Activated T-helper 1 cell treated with anti-CD3 and anti-CD28 coated beads, Interleukin-12 subunit alpha, Interleukin-12 subunit beta, Interleukin-2, Interleukin-4 antibody, amounts not matched to agents 30 ng/mL and 10 ng/mL and 1 ng/mL, durations not matched to agents 14 hours and 24 hours and 36 hours (primary cell): ENCODE results near the gene PPIC. TPM values are rescaled to one million over a fixed set of nuclear protein-coding genes. Genes with fewer than 3 reads are reported as not detected.

Experiments used
- DNase-seq: peaks from one replicate; pipeline ENCODE4 v3.0.0; 2021; ENCODE audit warnings: low spot score
- H3K27ac Mint-ChIP-seq: one replicate; pipeline ENCODE4 v1.8.0; 2021; ENCODE audit warnings: mild to moderate bottlenecking, mixed read lengths
- H3K27me3 Mint-ChIP-seq: one replicate; pipeline ENCODE4 v1.8.0; 2022; ENCODE audit warnings: mild to moderate bottlenecking, moderate library complexity, mixed read lengths; ENCODE audit not compliant: insufficient read depth
- H3K36me3 Mint-ChIP-seq: one replicate; pipeline ENCODE4 v1.8.0; 2021; ENCODE audit warnings: low read depth, mixed read lengths
- H3K4me1 Mint-ChIP-seq: one replicate; pipeline ENCODE4 v1.8.0; 2021; ENCODE audit warnings: low read depth, mixed read lengths
- H3K4me3 Mint-ChIP-seq: one replicate; pipeline ENCODE4 v1.8.0; 2021; ENCODE audit warnings: mild to moderate bottlenecking, moderate library complexity, mixed read lengths
- H3K9me3 Mint-ChIP-seq: one replicate; pipeline ENCODE4 v1.8.0; 2021; ENCODE audit warnings: mixed read lengths
- intact Hi-C: fragments of 100-400 bp; cut with micrococcal nuclease; formaldehyde crosslinking; loops from one replicate; pipeline ENCODE4 v1.15.1; 2024
- total RNA-seq: library from RNA; stranded (reverse); gene quantifications from 2 replicates; pipeline ENCODE4 v1.2.3, GENCODE V29; 2022

The PPIC gene
- total RNA-seq: not detected in 2 replicates

DNA sequence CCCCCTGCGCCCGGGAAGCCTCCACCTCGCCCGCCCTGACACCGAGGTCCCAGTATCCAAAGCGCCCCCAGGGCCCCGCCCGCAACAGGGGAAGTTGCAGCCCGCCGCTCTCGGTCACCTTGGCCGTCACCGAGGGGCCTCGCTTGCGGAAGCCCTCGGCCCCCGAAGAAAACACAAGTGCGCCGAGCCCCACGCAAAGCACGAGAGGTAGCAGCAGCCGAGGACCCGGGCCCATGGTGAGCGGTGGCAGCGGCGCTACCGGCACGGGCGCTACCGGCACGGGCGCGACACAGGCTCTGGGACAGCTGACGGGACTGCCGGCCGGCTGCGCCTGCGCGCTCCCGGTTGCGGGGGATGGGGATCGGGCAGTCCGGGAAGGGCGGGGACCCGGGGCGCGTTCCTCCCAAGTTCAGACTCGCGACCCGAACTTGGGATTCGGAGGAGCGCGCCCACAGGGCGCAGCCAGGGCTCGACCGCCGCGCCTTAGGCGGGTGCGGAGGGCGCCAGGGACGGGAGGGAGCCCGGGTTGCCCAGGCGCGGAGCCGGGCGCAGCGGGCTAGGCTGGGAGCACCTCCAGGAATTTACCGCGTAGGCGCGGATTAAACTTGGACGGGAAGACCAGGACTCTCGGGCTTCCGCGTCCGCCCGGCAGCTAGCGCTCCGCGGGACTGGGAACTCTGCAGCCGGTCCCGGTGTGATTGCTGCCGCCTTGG is at the start of gene PPIC:
Gene PPIC, minus strand, starts transcription at position 335 of the 713 bp plus-strand sequence. Its CDS starts 100 bp downstream, at position 235.
- H3K4me1 Mint-ChIP-seq: peaks cover 5% of the 10 kb centered on the region
- intact Hi-C loops: loop anchor here (2.0 kb wide), 1 partner anchor 50 kb away; no protein-coding TSS in a partner anchor
- no peak within 1 kb of the TSS for H3K27ac Mint-ChIP-seq
- peak within 1 kb of the TSS; percentile 35 for H3K4me3 Mint-ChIP-seq
- H3K9me3 Mint-ChIP-seq: no peaks in the 10 kb centered on the region
- H3K27me3 Mint-ChIP-seq: peaks cover 39% of the 10 kb centered on the region
- no peak for DNase-seq
- H3K36me3 Mint-ChIP-seq: no peaks in the 10 kb centered on the region

GRCh38 chr5:123085638-123086286 is 49.2 kb upstream of the PPIC start:
- no peaks in the 10 kb centered on the region for H3K4me1 Mint-ChIP-seq
- intact Hi-C loops: loop anchor here (2.0 kb wide), 1 partner anchor 49 kb away; the partner anchor contains the start of gene PPIC
- no peaks in the 10 kb centered on the region for H3K9me3 Mint-ChIP-seq
- H3K36me3 Mint-ChIP-seq: no peaks in the 10 kb centered on the region
- H3K27ac Mint-ChIP-seq: no peak overlapping the region
- DNase-seq: no peak
- H3K4me3 Mint-ChIP-seq: no peak overlapping the region
- peaks cover 65% of the 10 kb centered on the region for H3K27me3 Mint-ChIP-seq

GRCh38 chr5:123084730-123085605 is 48.4 kb upstream of the PPIC start:
- Mint-ChIP-seq H3K36me3 (no peaks in the 10 kb centered on the region), H3K27me3 (peaks cover 68% of the 10 kb centered on the region), H3K4me1 (no peaks in the 10 kb centered on the region), H3K9me3 (no peaks in the 10 kb centered on the region), H3K27ac (no peak overlapping the region), H3K4me3 (no peak overlapping the region)
- intact Hi-C loops: no loop called here
- DNase-seq: no peak

- Mint-ChIP-seq H3K4me3 (no peak overlapping the region), H3K27me3 (peaks cover 61% of the 10 kb centered on the region), H3K9me3 (no peaks in the 10 kb centered on the region), H3K27ac (no peak overlapping the region), H3K36me3 (no peaks in the 10 kb centered on the region), H3K4me1 (no peaks in the 10 kb centered on the region)
- intact Hi-C loops: no loop called here
- DNase-seq: no peak
Measured at GRCh38 chr5:123083298-123083697, 46.8 kb upstream of the PPIC start.

DNA sequence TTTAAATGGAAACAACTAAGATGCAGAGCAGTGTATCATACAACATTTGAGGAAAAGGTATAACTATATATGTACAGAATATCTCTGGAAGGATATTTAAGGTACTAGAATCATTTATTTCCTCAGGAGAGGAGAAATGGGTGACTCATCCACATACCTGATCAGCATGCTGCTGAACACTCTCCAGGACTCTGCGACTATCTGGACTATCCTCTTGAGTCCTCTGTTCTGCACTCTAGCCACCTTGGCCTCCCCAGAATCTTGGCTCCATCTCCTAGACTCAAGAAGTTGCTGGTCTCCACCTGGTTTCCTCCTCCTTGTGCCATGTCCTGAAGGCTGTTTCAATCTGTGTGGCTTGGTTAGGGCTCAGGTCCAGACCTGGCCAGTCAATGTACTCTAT is 43.7 kb upstream of the PPIC start:
- no peaks in the 10 kb centered on the region for H3K36me3 Mint-ChIP-seq
- DNase-seq: no peak
- no peak overlapping the region for H3K4me3 Mint-ChIP-seq
- peaks cover 40% of the 10 kb centered on the region for H3K27me3 Mint-ChIP-seq
- H3K9me3 Mint-ChIP-seq: no peaks in the 10 kb centered on the region
- intact Hi-C loops: no loop called here
- no peak overlapping the region for H3K27ac Mint-ChIP-seq
- H3K4me1 Mint-ChIP-seq: no peaks in the 10 kb centered on the region

- no peaks in the 10 kb centered on the region for H3K9me3 Mint-ChIP-seq
- no peak overlapping the region for H3K27ac Mint-ChIP-seq
- H3K4me3 Mint-ChIP-seq: no peak overlapping the region
- H3K36me3 Mint-ChIP-seq: no peaks in the 10 kb centered on the region
- no peak for DNase-seq
- intact Hi-C loops: no loop called here
- H3K27me3 Mint-ChIP-seq: peaks cover 12% of the 10 kb centered on the region
- H3K4me1 Mint-ChIP-seq: no peaks in the 10 kb centered on the region
Measured at GRCh38 chr5:123075521-123076163, 39.1 kb upstream of the PPIC start.

DNA sequence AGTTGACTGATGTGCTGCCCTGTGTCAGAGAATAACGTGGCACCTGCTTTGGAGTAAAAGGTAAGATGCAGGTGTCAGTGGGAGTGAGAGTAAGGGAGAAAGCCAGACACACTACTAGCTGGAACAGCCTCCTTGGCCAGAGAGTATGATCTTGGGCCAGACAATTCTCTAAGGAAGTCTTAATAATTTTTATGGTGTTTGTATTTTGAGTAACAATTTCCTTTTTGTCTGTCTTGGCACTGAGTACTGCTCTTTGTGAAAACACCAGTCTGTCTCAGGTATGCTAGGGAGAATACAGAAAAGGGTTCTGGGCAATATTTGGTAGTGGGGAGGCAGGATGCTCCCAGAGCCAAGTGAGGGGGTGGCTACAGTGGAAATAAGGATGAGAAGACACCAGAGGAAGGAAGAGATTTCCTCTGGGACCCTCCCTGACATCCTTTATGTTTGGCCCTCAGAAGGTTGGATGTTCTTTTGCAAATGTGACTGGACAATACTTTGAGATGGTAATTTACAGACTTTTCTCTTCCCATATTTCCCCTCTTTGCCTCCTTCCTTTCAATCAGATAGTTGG is 31.9 kb upstream of the PPIC start:
- DNase-seq: no peak
- no peak overlapping the region for H3K27ac Mint-ChIP-seq
- H3K9me3 Mint-ChIP-seq: no peaks in the 10 kb centered on the region
- H3K27me3 Mint-ChIP-seq: peaks cover 3% of the 10 kb centered on the region
- H3K4me3 Mint-ChIP-seq: no peak overlapping the region
- intact Hi-C loops: no loop called here
- no peaks in the 10 kb centered on the region for H3K4me1 Mint-ChIP-seq
- no peaks in the 10 kb centered on the region for H3K36me3 Mint-ChIP-seq

DNA sequence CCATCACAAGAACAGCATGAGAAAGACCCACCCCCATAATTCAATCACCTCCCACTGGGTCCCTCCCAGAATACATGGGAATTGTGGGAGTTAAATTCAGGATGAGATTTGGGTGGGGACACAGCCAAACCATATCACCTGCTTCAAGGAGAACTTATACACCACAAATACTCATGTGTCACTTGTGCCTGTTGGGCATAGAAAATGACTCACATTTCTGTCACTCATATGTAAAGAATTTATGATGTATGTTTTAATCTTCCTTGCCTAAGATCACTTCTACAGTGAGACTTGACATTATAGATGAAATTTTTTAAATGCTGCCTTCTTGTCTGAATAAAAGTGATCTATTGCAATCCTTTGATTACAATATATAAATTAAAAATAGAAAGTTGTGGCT is 29.5 kb upstream of the PPIC start:
- DNase-seq: no peak
- Mint-ChIP-seq H3K27me3 (peaks cover 3% of the 10 kb centered on the region), H3K4me1 (no peaks in the 10 kb centered on the region), H3K36me3 (no peaks in the 10 kb centered on the region), H3K27ac (no peak overlapping the region), H3K9me3 (no peaks in the 10 kb centered on the region), H3K4me3 (no peak overlapping the region)
- intact Hi-C loops: no loop called here

DNA sequence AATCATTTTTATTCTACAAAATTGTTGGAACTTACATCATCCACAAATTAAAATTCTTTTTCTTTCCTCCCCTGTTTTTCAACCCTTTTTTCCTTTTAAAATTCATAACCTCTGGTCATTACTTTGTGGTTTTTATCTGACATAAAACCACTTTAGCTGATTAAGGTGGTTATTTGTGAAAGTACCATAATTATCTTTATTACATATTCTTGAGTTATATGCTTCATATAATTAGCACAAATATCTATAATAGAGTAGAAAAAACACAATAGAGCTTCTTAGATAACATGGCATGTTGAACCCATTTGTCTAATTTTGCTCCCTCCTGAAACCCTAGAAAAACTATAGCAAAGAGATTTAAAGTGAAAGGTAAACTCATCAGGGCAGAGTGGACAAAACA is 22.9 kb upstream of the PPIC start:
- Mint-ChIP-seq H3K36me3 (no peaks in the 10 kb centered on the region), H3K27ac (no peak overlapping the region)

DNA sequence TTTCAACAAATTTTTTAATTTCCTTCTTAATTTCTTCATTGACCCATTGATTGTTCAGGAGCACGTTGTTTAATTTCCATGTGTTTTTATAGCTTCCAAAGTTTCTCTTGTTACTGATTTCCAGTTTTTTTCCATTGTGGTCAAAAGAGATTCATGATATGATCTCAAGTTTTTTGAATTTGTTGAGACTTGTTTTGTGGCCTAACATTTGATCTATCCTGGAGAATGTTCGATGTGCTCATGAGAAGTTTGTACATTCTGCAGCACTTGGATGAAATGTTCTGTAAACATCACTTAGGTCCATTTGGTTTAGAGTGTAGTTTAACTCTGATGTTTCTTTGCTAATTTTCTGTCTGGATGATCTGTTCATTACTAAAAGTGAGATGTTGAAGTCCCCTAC is 14.7 kb upstream of the PPIC start:
- peaks cover 8% of the 10 kb centered on the region for H3K27me3 Mint-ChIP-seq
- no peak for DNase-seq
- peaks cover 5% of the 10 kb centered on the region for H3K9me3 Mint-ChIP-seq
- intact Hi-C loops: no loop called here
- H3K36me3 Mint-ChIP-seq: no peaks in the 10 kb centered on the region
- no peaks in the 10 kb centered on the region for H3K4me1 Mint-ChIP-seq
- H3K27ac Mint-ChIP-seq: no peak overlapping the region
- H3K4me3 Mint-ChIP-seq: no peak overlapping the region

More for the DNA sequence above, 22.9 kb upstream of the PPIC start:
- peaks cover 3% of the 10 kb centered on the region for H3K27me3 Mint-ChIP-seq
- DNase-seq: no peak
- H3K9me3 Mint-ChIP-seq: no peaks in the 10 kb centered on the region
- intact Hi-C loops: no loop called here
- H3K4me3 Mint-ChIP-seq: no peak overlapping the region
- no peaks in the 10 kb centered on the region for H3K4me1 Mint-ChIP-seq

- DNase-seq: no peak
Measured at GRCh38 chr5:123047706-123048105, 11.2 kb upstream of the PPIC start.

GRCh38 chr5:123046222-123046621 is 9.7 kb upstream of the PPIC start:
- H3K4me1 Mint-ChIP-seq: no peaks in the 10 kb centered on the region
- no peak overlapping the region for H3K4me3 Mint-ChIP-seq
- H3K36me3 Mint-ChIP-seq: no peaks in the 10 kb centered on the region
- H3K27ac Mint-ChIP-seq: no peak overlapping the region
- no peaks in the 10 kb centered on the region for H3K9me3 Mint-ChIP-seq
- intact Hi-C loops: no loop called here
- no peak for DNase-seq
- peaks cover 10% of the 10 kb centered on the region for H3K27me3 Mint-ChIP-seq

More at GRCh38 chr5:123047706-123048105, 11.2 kb upstream of the PPIC start:
- Mint-ChIP-seq H3K4me3 (no peak overlapping the region), H3K4me1 (no peaks in the 10 kb centered on the region), H3K9me3 (peaks cover 5% of the 10 kb centered on the region), H3K36me3 (no peaks in the 10 kb centered on the region), H3K27me3 (peaks cover 14% of the 10 kb centered on the region), H3K27ac (no peak overlapping the region)
- intact Hi-C loops: no loop called here
